Effector CD4-positive, alpha-beta T cell (primary cell): ENCODE measurements around the gene SLC43A3.
A peak's percentile ranks its signal among the peaks of the same experiment; 100 is the strongest.

ENCODE experiments used
- DNase-seq: peaks from one replicate; pipeline ENCODE4 v3.0.0-alpha.2; 2020

Gene SLC43A3

GRCh38 chr11:57426439-57426928, 437 bp downstream of the SLC43A3 start:
- no peak for DNase-seq

DNA sequence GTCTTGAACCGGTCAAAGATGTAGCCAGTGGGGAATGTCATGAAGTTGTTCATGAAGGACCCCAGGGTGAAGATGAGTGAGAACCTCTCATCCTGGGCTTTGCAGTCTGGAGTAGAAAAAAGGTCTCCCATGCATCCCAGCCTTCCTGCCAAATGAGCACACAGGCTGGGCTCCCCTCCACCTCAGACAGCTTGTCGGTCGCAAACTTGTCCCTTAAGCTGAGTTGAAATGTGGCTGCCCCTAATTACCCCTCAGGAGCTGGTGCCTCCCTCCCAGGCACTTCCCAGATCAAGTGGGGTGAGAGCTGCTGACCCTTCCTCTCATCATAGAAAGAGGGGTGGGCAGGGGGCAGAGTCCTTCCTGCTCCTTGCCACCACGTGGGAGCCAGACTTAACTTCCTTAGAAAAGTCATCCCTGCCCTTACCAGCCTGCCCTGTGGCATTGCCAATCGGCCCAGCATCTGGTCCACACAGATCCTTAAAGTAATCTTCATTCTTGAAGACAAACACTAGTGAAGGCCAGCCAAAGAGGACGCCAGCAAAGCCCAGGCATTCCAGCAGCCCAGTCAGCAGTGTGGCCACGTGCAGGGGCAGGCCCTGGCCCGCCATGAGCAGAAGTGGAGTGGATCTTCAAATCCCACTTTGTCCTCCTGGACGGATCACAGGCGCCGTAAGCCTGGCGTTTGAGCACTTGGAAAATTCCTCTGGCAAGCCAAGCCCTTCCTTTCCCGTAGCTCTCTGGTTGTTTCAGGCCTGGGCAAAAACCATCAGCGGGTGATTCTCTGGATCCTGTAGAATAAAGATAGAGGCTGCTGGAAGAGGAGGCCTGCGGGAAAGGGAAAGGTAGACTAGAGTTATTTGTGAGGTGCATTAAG, 1.1 kb downstream of the SLC43A3 start:
- no peak for DNase-seq

GRCh38 chr11:57424792-57425564, 1.9 kb downstream of the SLC43A3 start:
- DNase-seq: peak; percentile 73

GRCh38 chr11:57424137-57424791, 2.7 kb downstream of the SLC43A3 start:
- DNase-seq: no peak

- no peak for DNase-seq
These were observed 4.3 kb downstream of the SLC43A3 start for GRCh38 chr11:57422669-57423068.

DNA sequence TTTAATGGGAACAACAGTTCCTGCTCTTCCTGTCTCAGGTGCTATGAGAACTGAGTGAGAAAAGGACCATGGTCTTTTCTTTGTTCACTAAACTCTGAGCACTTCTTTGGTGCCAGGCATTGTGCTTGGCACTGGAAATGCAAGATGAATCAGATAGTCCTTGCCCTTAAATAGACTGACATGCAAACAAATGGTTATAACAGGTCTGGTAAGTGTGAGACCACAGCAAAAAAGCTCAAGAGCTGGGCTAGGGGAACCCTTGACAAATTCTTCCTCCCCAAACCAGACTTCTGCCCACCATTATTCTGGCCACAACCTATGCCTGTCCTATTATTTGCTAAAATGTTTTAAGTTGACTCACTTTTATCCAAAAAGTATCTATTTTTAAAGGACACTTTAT, 5.1 kb downstream of the SLC43A3 start:
- no peak for DNase-seq

GRCh38 chr11:57421066-57421465, 5.9 kb downstream of the SLC43A3 start:
- no peak for DNase-seq

DNA sequence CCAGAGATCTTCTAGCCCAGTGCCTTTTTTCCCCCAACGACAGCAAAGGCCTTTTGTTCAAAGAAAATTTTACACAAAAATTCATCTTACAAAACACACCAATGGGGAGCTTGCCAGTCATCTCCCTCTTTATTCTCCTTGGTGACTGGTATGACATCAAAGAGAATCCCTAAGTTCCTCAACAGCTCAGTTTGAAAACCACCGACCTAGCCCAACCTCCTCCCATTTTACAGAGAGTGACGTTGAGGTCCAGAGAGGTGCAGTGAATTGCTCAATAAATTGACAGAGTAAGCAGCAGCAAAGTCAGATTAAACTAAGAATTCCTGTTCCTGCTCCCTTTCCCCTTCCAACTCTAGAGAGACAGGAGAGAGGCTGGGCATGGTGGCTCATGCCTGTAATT, 7.8 kb downstream of the SLC43A3 start:
- no peak for DNase-seq

- no peak for DNase-seq
These were observed 8.8 kb downstream of the SLC43A3 start for GRCh38 chr11:57418131-57418530.

GRCh38 chr11:57417056-57417455, 9.9 kb downstream of the SLC43A3 start:
- DNase-seq: no peak

- no peak for DNase-seq
These were observed 10.5 kb downstream of the SLC43A3 start for GRCh38 chr11:57416436-57416835.

DNA sequence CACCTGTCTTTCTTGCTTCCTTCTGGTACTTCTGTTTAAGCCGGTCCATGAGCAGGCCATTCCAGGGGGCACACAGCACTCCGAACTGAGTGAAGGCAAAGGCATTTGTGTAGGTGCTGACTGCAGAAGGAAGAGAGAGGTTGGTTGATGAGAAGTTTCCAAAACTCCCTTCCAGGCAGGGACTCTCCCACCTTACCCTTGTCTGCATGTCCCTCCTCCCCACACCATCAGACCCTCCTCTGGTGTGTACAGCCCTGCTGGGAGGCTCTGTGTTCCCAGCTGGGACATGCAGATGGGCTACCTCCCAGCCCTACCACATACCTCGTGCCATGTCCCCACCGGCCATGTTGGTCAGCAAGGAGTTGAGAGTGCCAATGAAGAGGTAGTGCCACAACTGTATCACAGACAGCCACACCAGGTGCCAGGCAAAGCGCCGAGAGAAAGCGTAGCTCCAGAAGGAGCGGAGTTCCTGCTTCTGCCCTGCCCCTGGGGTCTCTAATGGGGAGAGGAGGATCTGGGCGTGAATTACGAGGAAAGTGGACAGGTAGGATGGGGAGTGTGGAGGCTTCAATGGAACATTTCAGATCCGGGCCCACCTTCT, 12.2 kb downstream of the SLC43A3 start:
- DNase-seq: no peak

DNA sequence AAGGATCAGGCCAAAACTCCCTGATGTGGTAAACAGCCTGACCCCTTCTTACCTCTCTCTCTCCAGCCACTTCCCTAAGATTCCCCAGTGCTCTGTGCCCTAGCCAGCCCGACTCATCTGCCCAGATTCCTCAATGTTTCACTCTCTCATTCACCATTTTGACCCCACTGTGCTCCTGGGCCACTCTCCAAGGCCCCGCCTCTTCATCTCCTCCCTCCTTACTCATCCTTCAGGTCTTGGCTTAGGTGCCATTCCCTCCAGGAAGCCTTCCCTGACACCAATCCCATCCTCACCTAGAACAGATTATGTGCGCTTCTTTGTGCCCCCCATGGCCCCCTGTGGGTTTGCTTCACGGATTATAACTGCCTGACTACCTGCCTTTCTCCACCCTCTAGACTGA, 13.2 kb downstream of the SLC43A3 start:
- no peak for DNase-seq

- DNase-seq: no peak
These were observed 16.6 kb downstream of the SLC43A3 start for GRCh38 chr11:57410287-57410686.

DNA sequence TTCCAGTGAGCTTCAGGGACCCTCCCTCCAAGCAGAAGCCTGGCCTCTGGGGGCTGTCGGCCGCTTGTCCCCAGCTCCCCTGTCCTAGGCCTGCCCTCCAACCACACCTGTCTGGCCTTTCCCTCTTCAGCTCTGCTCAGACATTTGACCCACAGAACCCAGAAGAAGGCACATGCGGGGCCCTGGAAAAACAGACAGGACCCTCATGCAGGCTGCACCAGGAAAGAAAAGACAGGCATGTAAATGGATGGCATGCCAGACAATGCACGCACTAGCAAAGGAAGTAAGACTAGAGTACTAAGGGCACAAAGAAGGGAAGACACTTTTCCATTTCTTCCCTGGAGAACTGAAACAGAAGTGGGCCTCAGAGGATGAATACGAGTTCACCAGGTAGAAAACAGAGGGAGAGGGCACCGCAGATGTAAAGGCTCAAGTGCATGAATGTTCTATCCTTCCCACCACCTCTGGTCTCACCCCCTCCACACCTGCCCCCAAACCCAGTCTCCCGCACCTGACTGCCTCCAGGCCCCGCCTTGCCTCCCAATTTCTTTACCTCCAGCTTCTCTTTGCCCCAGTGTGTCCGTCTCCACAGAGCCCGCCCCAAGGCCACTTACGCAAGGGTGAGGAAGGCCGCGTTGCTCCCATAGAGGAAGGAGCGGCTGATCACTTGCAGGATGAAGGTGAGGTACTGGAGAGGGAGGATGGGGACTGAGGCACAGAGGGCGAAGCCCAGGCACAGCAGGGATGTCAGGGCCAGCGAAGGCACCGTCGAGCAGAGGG, 17.4 kb downstream of the SLC43A3 start:
- no peak for DNase-seq

GRCh38 chr11:57408771-57409170, 18.1 kb downstream of the SLC43A3 start:
- no peak for DNase-seq

GRCh38 chr11:57407941-57408475, 18.9 kb downstream of the SLC43A3 start:
- DNase-seq: no peak

- no peak for DNase-seq
These were observed 19.7 kb downstream of the SLC43A3 start for GRCh38 chr11:57407010-57407920.

GRCh38 chr11:57406337-57406904, 20.5 kb downstream of the SLC43A3 start:
- DNase-seq: no peak

- no peak for DNase-seq
These were observed 21.6 kb downstream of the SLC43A3 start for GRCh38 chr11:57405271-57405860.
